MCF 10A (cell line): ENCODE measurements around the gene SERPINC1. TPM values are rescaled to one million over a fixed set of nuclear protein-coding genes. Genes with fewer than 3 reads are reported as not detected.

Experiments
- BruUV-seq: library from RNA; stranded (reverse); fragments of 400-500 nt; replicated peaks from 2 replicates; lab custom pipeline; 2021; lab: Mats Ljungman, UMichigan
- CTCF ChIA-PET: fragments of 300-600 bp; sonication (Branson Sonifier 250); formaldehyde crosslinking; extraction: SDS; loops from one replicate; lab custom pipeline; 2021; ENCODE audit warnings: antibody characterized with exemption, inconsistent platforms; lab: Yijun Ruan, JAX
- POLR2A ChIA-PET: fragments of 300-600, 350-650 bp; sonication (Branson Sonifier 250); formaldehyde crosslinking; extraction: SDS; loops from one replicate; lab custom pipeline; 2020; ENCODE audit warnings: antibody characterized with exemption, inconsistent platforms; lab: Yijun Ruan, JAX
- DNase-seq: peaks from one replicate; pipeline ENCODE4 v3.0.0-alpha.2; 2018; ENCODE audit not compliant: unreplicated experiment
- H3K27ac Mint-ChIP-seq: one replicate; pipeline ENCODE4 v1.8.0; 2022; ENCODE audit warnings: mild to moderate bottlenecking, low read depth, mixed read lengths; ENCODE audit not compliant: unreplicated experiment
- H3K27me3 Mint-ChIP-seq: one replicate; pipeline ENCODE4 v1.8.0; 2022; ENCODE audit warnings: mixed read lengths; ENCODE audit not compliant: insufficient read depth, unreplicated experiment
- H3K36me3 Mint-ChIP-seq: one replicate; pipeline ENCODE4 v1.8.0; 2022; ENCODE audit warnings: mild to moderate bottlenecking, moderate library complexity, mixed read lengths; ENCODE audit not compliant: insufficient read depth, unreplicated experiment
- H3K4me1 Mint-ChIP-seq: one replicate; pipeline ENCODE4 v1.8.0; 2022; ENCODE audit warnings: mixed read lengths; ENCODE audit not compliant: insufficient read depth, unreplicated experiment
- H3K4me3 Mint-ChIP-seq: one replicate; pipeline ENCODE4 v1.8.0; 2022; ENCODE audit warnings: mild to moderate bottlenecking, moderate library complexity, mixed read lengths; ENCODE audit not compliant: unreplicated experiment
- H3K9me3 Mint-ChIP-seq: one replicate; pipeline ENCODE4 v1.8.0; 2022; ENCODE audit warnings: mixed read lengths; ENCODE audit not compliant: unreplicated experiment
- CTCF ChIP-seq: fragments of 200-600 bp; IDR thresholded peaks from one replicate; pipeline ENCODE4 v1.8.0; 2022; ENCODE audit warnings: antibody characterized with exemption, mild to moderate bottlenecking; ENCODE audit not compliant: unreplicated experiment
- intact Hi-C: fragments of 100-400 bp; cut with micrococcal nuclease; formaldehyde crosslinking; loops from 2 replicates; pipeline ENCODE4 v1.14.1; 2022
- total RNA-seq: library from RNA; stranded (reverse); gene quantifications from 2 replicates; pipeline ENCODE4 v1.2.3, GENCODE V29; 2022

The SERPINC1 gene
- total RNA-seq, 1 experiment from 2014 or later: not detected

- peaks cover 4% of the 10 kb centered on the region for H3K4me1 Mint-ChIP-seq
- H3K36me3 Mint-ChIP-seq: peaks cover 45% of the 10 kb centered on the region
- intact Hi-C loops: no loop called here
- no peak for TF ChIP-seq CTCF
- no TSS peak for BruUV-seq
- ChIA-PET CTCF (no interaction called here), POLR2A (interaction anchor here (0.6 to 1.0 kb wide), 4 partner anchors 10 to 28 kb away, joined by 3 to 5 read pairs (median 3); partner anchors contain the start of gene ZBTB37)
- DNase-seq: no peak
- H3K27me3 Mint-ChIP-seq: no peaks in the 10 kb centered on the region
- H3K27ac Mint-ChIP-seq: no peak overlapping the region
- H3K4me3 Mint-ChIP-seq: no peak overlapping the region
- no peaks in the 10 kb centered on the region for H3K9me3 Mint-ChIP-seq
Observed at GRCh38 chr1:173878251-173878650, 38.9 kb downstream of the SERPINC1 start.

GRCh38 chr1:173876732-173877131, 40.4 kb downstream of the SERPINC1 start:
- BruUV-seq: no TSS peak
- intact Hi-C loops: no loop called here
- TF ChIP-seq CTCF: no peak
- DNase-seq: no peak
- H3K4me1 Mint-ChIP-seq: peaks cover 12% of the 10 kb centered on the region
- ChIA-PET CTCF (no interaction called here), POLR2A (interaction anchor here (0.6 to 1.0 kb wide), 2 partner anchors 52 to 149 kb away, joined by 3 to 4 read pairs; no protein-coding TSS in a partner anchor)
- no peak overlapping the region for H3K27ac Mint-ChIP-seq
- H3K4me3 Mint-ChIP-seq: no peak overlapping the region
- H3K27me3 Mint-ChIP-seq: no peaks in the 10 kb centered on the region
- H3K36me3 Mint-ChIP-seq: peaks cover 50% of the 10 kb centered on the region
- no peaks in the 10 kb centered on the region for H3K9me3 Mint-ChIP-seq

GRCh38 chr1:173871500-173871899, 45.6 kb downstream of the SERPINC1 start:
- H3K4me3 Mint-ChIP-seq: no peak overlapping the region
- H3K27me3 Mint-ChIP-seq: no peaks in the 10 kb centered on the region
- H3K9me3 Mint-ChIP-seq: no peaks in the 10 kb centered on the region
- H3K4me1 Mint-ChIP-seq: peaks cover 33% of the 10 kb centered on the region
- intact Hi-C loops: no loop called here
- ChIA-PET POLR2A (interaction anchor here (0.6 to 4.9 kb wide), 4 partner anchors 17 to 442 kb away, joined by 3 to 18 read pairs (median 3); no protein-coding TSS in a partner anchor), CTCF (no interaction called here)
- H3K27ac Mint-ChIP-seq: no peak overlapping the region
- no peak for DNase-seq
- no TSS peak for BruUV-seq
- H3K36me3 Mint-ChIP-seq: peaks cover 67% of the 10 kb centered on the region
- no peak for TF ChIP-seq CTCF

- Mint-ChIP-seq H3K27ac (no peak overlapping the region), H3K4me1 (peaks cover 37% of the 10 kb centered on the region), H3K27me3 (no peaks in the 10 kb centered on the region), H3K4me3 (no peak overlapping the region), H3K36me3 (peaks cover 67% of the 10 kb centered on the region), H3K9me3 (no peaks in the 10 kb centered on the region)
- BruUV-seq: no TSS peak
- intact Hi-C loops: no loop called here
- CTCF ChIA-PET: no interaction called here
- no peak for DNase-seq
- no peak for TF ChIP-seq CTCF
- POLR2A ChIA-PET: interaction anchor here (0.6 to 4.9 kb wide), 4 partner anchors 17 to 442 kb away, joined by 3 to 18 read pairs (median 3); no protein-coding TSS in a partner anchor
Observed at GRCh38 chr1:173871091-173871490, 46.0 kb downstream of the SERPINC1 start.
